Transverse colon (tissue), 4 donors: Measurements from ENCODE around the gene SLC25A47. TPM values are rescaled to one million over a fixed set of nuclear protein-coding genes. Genes with fewer than 3 reads are reported as not detected.

Experiments
- DNase-seq: peaks from one replicate; pipeline ENCODE4 v3.0.0-alpha.2; 2019
- H3K27ac ChIP-seq, 4 donors: fragments of 200-600 bp; sonication (generic); 2 replicates each; pipeline ENCODE4 v1.5.1; 2016 to 2018; ENCODE audit warnings: inconsistent platforms in 4 of 4
- H3K27me3 ChIP-seq: fragments of 200-600 bp; sonication (generic); 2 replicates; pipeline ENCODE4 v1.5.1; 2017; ENCODE audit warnings: inconsistent platforms
- H3K36me3 ChIP-seq, 4 donors: fragments of 200-600 bp; sonication (generic); 2 replicates each; pipeline ENCODE4 v1.5.1; 2017 to 2019; ENCODE audit warnings: inconsistent platforms in 4 of 4
- H3K4me1 ChIP-seq, 4 donors: fragments of 200-600 bp; sonication (generic); 2 replicates each; pipeline ENCODE4 v1.5.1; 2017 to 2020; ENCODE audit warnings: inconsistent platforms in 4 of 4
- H3K4me3 ChIP-seq, 4 donors: fragments of 200-600 bp; sonication (generic); 1 replicate in 1 of 4; 2 replicates in 3 of 4; pipeline versions ENCODE4 v1.5.1 to v1.6.1; 2017 to 2019; ENCODE audit warnings: inconsistent platforms in 4 of 4
- H3K9me3 ChIP-seq, 2 donors: fragments of 200-600 bp; sonication (generic); 2 replicates each; pipeline ENCODE4 v1.5.1; 2017 to 2019; ENCODE audit warnings: inconsistent platforms in 2 of 2
- EP300 ChIP-seq: sonication (generic); formaldehyde crosslinking; IDR thresholded peaks from one replicate; pipeline ENCODE4 v1.6.1; 2017; ENCODE audit warnings: antibody characterized with exemption, low read depth
- POLR2A ChIP-seq: fragments of 450-650 bp; IDR thresholded peaks from one replicate; pipeline ENCODE4 v1.6.1; 2016; ENCODE audit warnings: antibody characterized with exemption, mild to moderate bottlenecking, moderate library complexity
- POLR2AphosphoS5 ChIP-seq, 3 donors: sonication (generic); formaldehyde crosslinking; IDR thresholded peaks; one replicate each; pipeline ENCODE4 v1.6.1; 2016; ENCODE audit warnings: antibody characterized with exemption in 3 of 3
- WGBS, 2 donors: methylation state at CpG; one replicate each; pipeline ENCODE4 v1.1.5; 2018; ENCODE audit warnings: low coverage in 1 of 2; 5-methylcytosine and 5-hydroxymethylcytosine counted together
- in situ Hi-C, 4 donors: fragments of 200-750 bp; cut with MboI; loops; one replicate each; pipeline versions ENCODE4 v1.15.0 to v1.15.1; 2017; ENCODE audit warnings: low sequenced_read_pairs in 3 of 4, low pct_ligation_motif_present in 1 of 4, low pct_unique_long_range_greater_than_20kb in 1 of 4
- intact Hi-C: fragments of 100-400 bp; cut with DNase I; formaldehyde crosslinking; loops from one replicate; pipeline ENCODE4 v1.15.1; 2023; ENCODE audit warnings: low total_unique reads
- total RNA-seq, 4 donors: library from RNA; depleted of rRNA; stranded (reverse); fragments of >200 nt; gene quantifications; one replicate each; pipeline ENCODE4 v1.1.0, GENCODE V29; 2016
- TF ChIP-seq, protein P1 (sequence below), 5 experiments: fragments of 200-600 bp in 3 of 5; fragments of 450-650 bp in 2 of 5; sonication (generic) in 3 of 5; IDR thresholded peaks; 1 replicate in 2 of 5; 2 replicates in 3 of 5; pipeline ENCODE4 v1.5.1; 2016 to 2017; ENCODE audit warnings: antibody characterized with exemption in 5 of 5, inconsistent platforms in 3 of 5, mild to moderate bottlenecking in 2 of 5, moderate library complexity in 1 of 5

Gene SLC25A47
- total RNA-seq, 4 donors from 2014 or later, result 0.27 to 0.32 TPM; not detected in 2

DNA sequence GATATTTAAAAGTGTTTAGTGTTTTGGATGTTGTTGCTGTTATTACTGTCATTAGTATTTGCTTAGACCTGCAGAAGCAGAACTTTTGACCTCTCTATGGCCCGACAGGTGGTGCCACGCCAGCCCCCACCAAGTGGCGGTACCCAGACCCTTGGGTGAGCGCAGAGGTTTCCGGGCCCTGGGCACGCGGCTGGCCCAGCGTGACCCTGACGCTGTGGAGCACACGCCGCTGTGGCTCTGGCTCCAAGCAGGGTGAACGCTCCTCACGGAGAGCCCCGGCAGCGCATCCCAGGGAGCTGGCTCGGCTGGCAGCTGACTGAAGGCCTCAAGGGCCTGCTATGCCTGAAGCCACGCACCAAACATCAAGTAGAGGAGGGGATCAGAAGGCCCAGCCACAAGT lies 22.6 kb downstream of the SLC25A47 start:
- TF ChIP-seq EP300 (no peak), POLR2A (no peak), POLR2AphosphoS5 (IDR thresholded peaks at IDR 0.05) (no peak)
- TF ChIP-seq, protein P1, sequence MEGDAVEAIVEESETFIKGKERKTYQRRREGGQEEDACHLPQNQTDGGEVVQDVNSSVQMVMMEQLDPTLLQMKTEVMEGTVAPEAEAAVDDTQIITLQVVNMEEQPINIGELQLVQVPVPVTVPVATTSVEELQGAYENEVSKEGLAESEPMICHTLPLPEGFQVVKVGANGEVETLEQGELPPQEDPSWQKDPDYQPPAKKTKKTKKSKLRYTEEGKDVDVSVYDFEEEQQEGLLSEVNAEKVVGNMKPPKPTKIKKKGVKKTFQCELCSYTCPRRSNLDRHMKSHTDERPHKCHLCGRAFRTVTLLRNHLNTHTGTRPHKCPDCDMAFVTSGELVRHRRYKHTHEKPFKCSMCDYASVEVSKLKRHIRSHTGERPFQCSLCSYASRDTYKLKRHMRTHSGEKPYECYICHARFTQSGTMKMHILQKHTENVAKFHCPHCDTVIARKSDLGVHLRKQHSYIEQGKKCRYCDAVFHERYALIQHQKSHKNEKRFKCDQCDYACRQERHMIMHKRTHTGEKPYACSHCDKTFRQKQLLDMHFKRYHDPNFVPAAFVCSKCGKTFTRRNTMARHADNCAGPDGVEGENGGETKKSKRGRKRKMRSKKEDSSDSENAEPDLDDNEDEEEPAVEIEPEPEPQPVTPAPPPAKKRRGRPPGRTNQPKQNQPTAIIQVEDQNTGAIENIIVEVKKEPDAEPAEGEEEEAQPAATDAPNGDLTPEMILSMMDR (IDR thresholded peaks at IDR 0.05), result no peak
- Histone ChIP-seq H3K27ac (no peak overlapping the region), H3K4me3 (no peak overlapping the region), H3K27me3 (no peaks in the 10 kb centered on the region), H3K4me1 (peaks cover 0 to 19% (median 11%) of the 10 kb centered on the region in 4 donors), H3K36me3 (peaks cover 0 to 12% (median 4%) of the 10 kb centered on the region in 4 donors), H3K9me3 (no peaks in the 10 kb centered on the region)
- in situ Hi-C loops (no loop called here), intact Hi-C loops (no loop called here)
- 95 to 100% methylated on average over 9 to 16 of the region's 17 CpGs for WGBS, 2 donors
- no peak for DNase-seq

DNA sequence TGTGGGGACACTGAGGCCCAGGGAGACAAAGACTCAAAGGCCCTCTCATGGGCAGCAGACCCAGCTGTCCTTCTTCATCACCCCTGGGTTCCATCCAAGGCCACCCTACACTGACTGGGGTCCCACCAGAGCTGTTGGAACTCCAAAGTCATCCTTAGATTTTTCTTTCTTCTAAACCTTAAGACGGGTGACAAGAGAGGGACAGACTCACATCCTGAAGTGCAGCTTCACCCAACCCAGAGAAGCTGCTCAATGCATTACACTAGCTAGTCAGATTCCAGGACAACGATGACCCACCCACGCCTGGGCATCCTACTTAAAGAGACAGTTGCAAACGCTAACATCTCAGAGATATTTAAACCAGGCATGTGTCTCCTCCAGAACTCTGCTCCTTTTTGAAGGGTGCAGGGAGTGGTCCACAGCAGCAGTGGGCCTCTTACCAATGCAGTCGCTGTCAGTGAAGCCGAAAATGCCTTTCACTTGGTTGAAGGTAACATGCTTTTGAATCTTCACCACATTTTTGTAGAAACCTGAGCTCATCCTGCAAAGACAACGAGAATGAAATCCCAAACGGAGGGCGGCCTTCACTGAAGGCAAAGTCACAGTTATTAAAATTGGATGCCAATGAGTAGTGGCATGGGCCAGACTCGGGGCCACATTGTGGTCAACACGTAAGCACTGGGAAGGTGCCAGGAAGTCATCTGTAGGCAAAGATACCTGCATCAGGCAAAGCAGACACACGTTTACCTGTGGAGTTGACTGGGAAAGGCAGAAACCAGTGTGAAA lies 23.4 kb downstream of the SLC25A47 start:
- Histone ChIP-seq H3K27me3 (no peaks in the 10 kb centered on the region), H3K4me3 (no peak overlapping the region), H3K27ac (no peak overlapping the region), H3K9me3 (no peaks in the 10 kb centered on the region), H3K4me1 (peaks cover 0 to 12% (median 7%) of the 10 kb centered on the region in 4 donors), H3K36me3 (peaks cover 0 to 12% (median 4%) of the 10 kb centered on the region in 4 donors)
- intact Hi-C loops (no loop called here), in situ Hi-C loops (no loop called here)
- no peak for DNase-seq
- no peak for TF ChIP-seq EP300
- no peak for TF ChIP-seq POLR2AphosphoS5 (IDR thresholded peaks at IDR 0.05)
- TF ChIP-seq, protein P1 (IDR thresholded peaks at IDR 0.05), result no peak
- TF ChIP-seq POLR2A, result no peak
- WGBS, 2 donors, result 88 to 91% methylated on average over 5 to 12 of the region's 12 CpGs

DNA sequence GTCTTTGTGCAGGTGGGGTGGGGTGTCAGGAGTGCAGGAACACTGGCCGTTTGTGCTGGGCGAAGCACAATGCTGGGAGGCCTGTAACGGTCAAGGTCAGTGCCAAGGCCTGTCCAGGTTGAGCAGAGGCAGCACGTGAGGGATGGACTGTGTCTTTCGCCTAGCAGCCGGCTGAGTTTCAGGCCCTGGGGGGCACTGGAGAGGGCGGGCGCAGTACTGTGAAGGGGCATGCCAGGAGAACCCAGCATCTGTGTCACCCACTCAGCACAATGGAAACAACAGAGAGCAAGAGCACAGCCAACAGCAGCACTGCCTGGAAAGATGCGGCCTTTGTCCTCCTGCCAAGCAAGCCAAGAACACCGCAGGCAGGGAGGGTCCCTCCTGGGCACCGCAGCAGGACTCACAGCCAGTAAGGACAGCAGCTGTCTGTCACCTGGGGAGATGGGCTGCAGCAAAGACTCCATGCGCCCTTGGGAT lies 25.2 kb downstream of the SLC25A47 start:
- no peak for DNase-seq
- Histone ChIP-seq H3K27ac (no peak overlapping the region), H3K4me3 (no peak overlapping the region), H3K9me3 (no peaks in the 10 kb centered on the region), H3K27me3 (no peaks in the 10 kb centered on the region), H3K36me3 (peaks cover 0 to 12% (median 4%) of the 10 kb centered on the region in 4 donors), H3K4me1 (no peaks in the 10 kb centered on the region)
- WGBS, 2 donors, result 91% methylated on average over 12 of the region's 12 CpGs; no CpG with 5 or more reads in 1 of the 2 donors
- intact Hi-C loops (no loop called here), in situ Hi-C loops (no loop called here)
- no peak for TF ChIP-seq POLR2AphosphoS5 (IDR thresholded peaks at IDR 0.05)

DNA sequence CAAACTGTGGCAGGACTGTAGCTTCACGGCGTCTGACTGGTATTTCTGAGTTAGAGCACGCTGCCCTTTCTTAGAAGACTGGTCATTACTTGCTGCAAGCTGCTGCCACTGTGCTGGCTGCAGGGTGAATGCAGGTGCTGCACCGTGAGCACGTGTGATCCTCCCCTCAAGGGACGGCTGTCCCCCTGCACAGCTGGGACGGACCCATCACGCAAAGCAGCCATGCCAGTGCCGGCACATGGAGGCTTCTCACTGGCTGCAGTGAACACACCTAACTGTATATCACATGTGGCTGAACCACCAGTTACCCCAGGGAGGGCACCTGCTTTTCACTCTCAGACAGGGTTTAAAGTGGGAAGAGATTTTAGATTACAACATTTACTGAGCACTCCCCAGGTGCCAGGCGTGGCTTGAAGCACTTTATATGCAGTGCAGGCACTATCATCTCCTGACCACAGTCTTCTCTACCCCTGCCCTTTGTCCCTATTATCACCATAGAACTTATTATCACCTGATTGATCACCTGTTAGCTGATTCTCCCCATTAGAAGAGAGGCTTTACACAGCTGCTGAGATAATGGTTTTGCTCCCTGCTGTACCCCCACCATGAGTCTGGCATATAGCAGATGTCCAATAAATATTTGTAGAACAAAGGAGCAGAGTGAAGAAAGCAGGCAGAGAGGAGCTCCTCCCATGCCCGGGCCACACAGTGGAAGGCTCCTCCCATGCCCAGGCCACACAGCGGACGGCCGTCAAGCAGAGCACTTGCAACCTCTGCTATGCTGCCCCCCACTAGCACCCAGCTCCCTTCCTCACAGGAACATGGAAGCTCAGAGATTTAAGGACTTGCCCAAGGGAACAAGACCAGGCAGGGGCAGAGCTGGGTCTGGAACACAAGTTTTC lies 25.9 kb downstream of the SLC25A47 start:
- TF ChIP-seq, protein P1 (IDR thresholded peaks at IDR 0.05), result no peak
- TF ChIP-seq POLR2AphosphoS5 (IDR thresholded peaks at IDR 0.05) (no peak), POLR2A (no peak), EP300 (no peak)

More for the DNA sequence above, 25.9 kb downstream of the SLC25A47 start:
- in situ Hi-C loops, result no loop called here
- Histone ChIP-seq H3K9me3 (no peaks in the 10 kb centered on the region), H3K4me1 (no peaks in the 10 kb centered on the region), H3K27ac (no peak overlapping the region), H3K4me3 (no peak overlapping the region), H3K36me3 (peaks cover 0 to 19% (median 4%) of the 10 kb centered on the region in 4 donors), H3K27me3 (no peaks in the 10 kb centered on the region)
- no peak for DNase-seq
- 84% methylated on average over 14 of the region's 14 CpGs; no CpG with 5 or more reads in 1 of the 2 donors for WGBS, 2 donors
- intact Hi-C loops, result no loop called here
